OCI-LY7 (cell line): ENCODE results near the gene MXD4. TPM values are rescaled to one million over a fixed set of nuclear protein-coding genes. Genes with fewer than 3 reads are reported as not detected.

Source experiments
- BruUV-seq: library from RNA; stranded (reverse); fragments of 400-500 nt; replicated peaks from 2 replicates; lab custom pipeline; 2021; lab: Mats Ljungman, UMichigan
- CTCF ChIA-PET: fragments of 300-600 bp; sonication (Branson Sonifier 250); formaldehyde crosslinking; loops from one replicate; lab custom pipeline; 2022; ENCODE audit warnings: antibody characterized with exemption; ENCODE audit not compliant: unreplicated experiment; lab: Charles Lee
- POLR2A ChIA-PET: fragments of 300-600 bp; sonication (Branson Sonifier 250); formaldehyde crosslinking; loops from one replicate; lab custom pipeline; 2022; ENCODE audit warnings: antibody characterized with exemption; lab: Charles Lee
- DNase-seq: peaks from one replicate; pipeline ENCODE4 v3.0.0-alpha.2; 2015; ENCODE audit warnings: low spot score
- H2AFZ ChIP-seq: fragments of 200-600 bp; sonication (generic), shearing (Covaris generic); 2 replicates; pipeline ENCODE4 v1.6.1; 2014; ENCODE audit warnings: mild to moderate bottlenecking, antibody characterized with exemption, low read length, moderate library complexity
- H3K27ac ChIP-seq: fragments of 200-600 bp; sonication (generic); 2 replicates; pipeline ENCODE4 v1.5.1; 2014; ENCODE audit warnings: mixed run types, low read depth, mild to moderate bottlenecking, moderate library complexity, low read length, inconsistent platforms; ENCODE audit not compliant: poor library complexity, severe bottlenecking
- H3K36me3 ChIP-seq: fragments of 200-600 bp; sonication (generic); 2 replicates; pipeline ENCODE4 v1.6.1; 2014; ENCODE audit warnings: mild to moderate bottlenecking, antibody characterized with exemption, low read length, moderate library complexity, mixed read lengths; ENCODE audit not compliant: insufficient read depth
- H3K4me1 ChIP-seq: fragments of 200-600 bp; sonication (generic); 2 replicates; pipeline ENCODE4 v1.5.1; 2014; ENCODE audit warnings: mild to moderate bottlenecking, low read length; ENCODE audit not compliant: insufficient read depth, poor library complexity, severe bottlenecking
- H3K4me2 ChIP-seq: fragments of 200-600 bp; sonication (generic); 2 replicates; pipeline ENCODE4 v1.6.1; 2014; ENCODE audit warnings: mild to moderate bottlenecking, low read length
- H3K4me3 ChIP-seq: fragments of 200-600 bp; sonication (generic); 2 replicates; pipeline ENCODE4 v1.5.1; 2014; ENCODE audit warnings: mild to moderate bottlenecking, low read depth, low read length; ENCODE audit not compliant: poor library complexity, severe bottlenecking
- H3K79me2 ChIP-seq: fragments of 200-600 bp; sonication (generic); 2 replicates; pipeline ENCODE4 v1.6.1; 2016; ENCODE audit warnings: low read depth, mild to moderate bottlenecking, low read length, moderate library complexity, mixed read lengths; ENCODE audit not compliant: insufficient read depth
- H3K9me2 ChIP-seq: fragments of 200-600 bp; sonication (generic); 2 replicates; pipeline ENCODE4 v1.6.1; 2016; ENCODE audit warnings: mild to moderate bottlenecking, low read length, mixed read lengths; ENCODE audit not compliant: insufficient read depth
- H3K9me3 ChIP-seq: fragments of 200-600 bp; sonication (generic); 2 replicates; pipeline ENCODE4 v1.6.1; 2014; ENCODE audit warnings: mild to moderate bottlenecking, mixed run types, low read length, mixed read lengths
- H4K20me1 ChIP-seq: fragments of 200-600 bp; sonication (generic); 2 replicates; pipeline ENCODE4 v1.6.1; 2014; ENCODE audit warnings: mild to moderate bottlenecking, antibody characterized with exemption, low read length, moderate library complexity, mixed read lengths; ENCODE audit not compliant: insufficient read depth
- CTCF ChIP-seq: fragments of 200-600 bp; sonication (generic); conservative IDR thresholded peaks from 2 replicates; pipeline ENCODE4 v1.5.1; 2014; ENCODE audit warnings: mild to moderate bottlenecking, antibody characterized with exemption, low read length, moderate library complexity, mixed read lengths
- EZH2phosphoT487 ChIP-seq: fragments of 200-600 bp; sonication (generic); IDR thresholded peaks from 2 replicates; pipeline ENCODE4 v1.6.1; 2018; ENCODE audit warnings: low read depth, borderline replicate concordance, mild to moderate bottlenecking, mixed run types, antibody characterized with exemption, low read length, moderate library complexity, mixed read lengths
- intact Hi-C: fragments of 100-400 bp; cut with micrococcal nuclease; formaldehyde crosslinking; loops from one replicate; pipeline ENCODE4 v1.10.0; 2022; ENCODE audit not compliant: unreplicated experiment
- total RNA-seq, 2 experiments: library from RNA; depleted of rRNA in 1 of 2; stranded (reverse); fragments of >200 nt in 1 of 2; shearing (Covaris generic) in 1 of 2; gene quantifications; 2 replicates each; pipeline ENCODE4 v1.2.3, GENCODE V29; 2014 to 2022

Gene MXD4
- total RNA-seq, 2 experiments from 2014 or later = 3.0 to 11.6 TPM

- Histone ChIP-seq H3K4me2 (no peak overlapping the region), H3K4me3 (no peak overlapping the region), H3K79me2 (no peaks in the 10 kb centered on the region), H3K9me2 (no peaks in the 10 kb centered on the region), H2AFZ (no peak overlapping the region), H3K9me3 (no peaks in the 10 kb centered on the region), H3K27ac (no peak overlapping the region), H3K4me1 (peaks cover 3% of the 10 kb centered on the region), H3K36me3 (no peaks in the 10 kb centered on the region), H4K20me1 (no peaks in the 10 kb centered on the region)
- intact Hi-C loops = no loop called here
- TF ChIP-seq EZH2phosphoT487 (no peak), CTCF (no peak)
- no TSS peak for BruUV-seq
- no peak for DNase-seq
- ChIA-PET POLR2A (interaction anchor here (0.5 kb wide), 1 partner anchor 223 kb away, joined by 4 read pairs; no protein-coding TSS in a partner anchor), CTCF (no interaction called here)
These were observed 4.4 kb downstream of the MXD4 start for GRCh38 chr4:2257361-2258081.

GRCh38 chr4:2256781-2257191 lies 5.1 kb downstream of the MXD4 start:
- H3K36me3 ChIP-seq = no peaks in the 10 kb centered on the region

More at GRCh38 chr4:2256781-2257191, 5.1 kb downstream of the MXD4 start:
- TF ChIP-seq CTCF (no peak), EZH2phosphoT487 (no peak)
- Histone ChIP-seq H3K4me3 (no peak overlapping the region), H3K4me1 (peaks cover 3% of the 10 kb centered on the region), H3K9me3 (no peaks in the 10 kb centered on the region), H4K20me1 (no peaks in the 10 kb centered on the region), H3K79me2 (no peaks in the 10 kb centered on the region), H3K27ac (no peak overlapping the region), H3K9me2 (no peaks in the 10 kb centered on the region), H3K4me2 (no peak overlapping the region), H2AFZ (no peak overlapping the region)
- ChIA-PET POLR2A (no interaction called here), CTCF (no interaction called here)
- intact Hi-C loops = no loop called here
- DNase-seq = no peak
- no TSS peak for BruUV-seq
